HFF-Myc (cell line): ENCODE measurements around the gene ZNF831.
A peak's percentile ranks its signal among the peaks of the same experiment; 100 is the strongest.

ENCODE experiments used
- DNase-seq: peaks from one replicate; pipeline ENCODE4 v3.0.0-alpha.2; 2011; ENCODE audit warnings: low read depth; ENCODE audit errors: extremely low read depth
- H3K4me3 ChIP-seq: replicated peaks from 2 replicates; pipeline ENCODE4 v1.5.1; 2011; ENCODE audit warnings: low read depth, mild to moderate bottlenecking, control low read depth, low read length
- CTCF ChIP-seq: IDR thresholded peaks from 2 replicates; pipeline ENCODE4 v1.5.1; 2012; ENCODE audit warnings: mild to moderate bottlenecking, low read depth, low read length, control low read depth; ENCODE audit errors: missing control alignments

The ZNF831 gene

GRCh38 chr20:59219211-59219610 lies 55.6 kb downstream of the ZNF831 start:
- no peak overlapping the region for H3K4me3 ChIP-seq
- DNase-seq = no peak
- TF ChIP-seq CTCF = no peak

- DNase-seq = no peak
- no peak overlapping the region for H3K4me3 ChIP-seq
- TF ChIP-seq CTCF = no peak
Measured at GRCh38 chr20:59220161-59220560, 56.5 kb downstream of the ZNF831 start.

- DNase-seq = no peak
- no peak for TF ChIP-seq CTCF
- no peak overlapping the region for H3K4me3 ChIP-seq
Measured at GRCh38 chr20:59221049-59221706, 57.6 kb downstream of the ZNF831 start.

GRCh38 chr20:59221707-59222252 lies 58.2 kb downstream of the ZNF831 start:
- TF ChIP-seq CTCF = no peak
- no peak for DNase-seq
- H3K4me3 ChIP-seq = peak overlapping the region; percentile 32

- TF ChIP-seq CTCF = peak; percentile 96
- peak overlapping the region; percentile 32 for H3K4me3 ChIP-seq
- peak; percentile 12 for DNase-seq
Measured at GRCh38 chr20:59222253-59223181, 58.9 kb downstream of the ZNF831 start.

GRCh38 chr20:59223182-59223601 lies 59.6 kb downstream of the ZNF831 start:
- DNase-seq = no peak
- TF ChIP-seq CTCF = peak; percentile 17
- no peak overlapping the region for H3K4me3 ChIP-seq
